Activated naive CD4-positive, alpha-beta T cell treated with anti-CD3 and anti-CD28 coated beads for 36 hours (primary cell): ENCODE measurements around the gene SOS2. TPM values are rescaled to one million over a fixed set of nuclear protein-coding genes. Genes with fewer than 3 reads are reported as not detected.

Experiments used
- CTCF ChIA-PET: fragments of 350-600 bp; sonication (Branson Sonifier 250); formaldehyde crosslinking; loops from one replicate; lab custom pipeline; 2021; ENCODE audit warnings: antibody characterized with exemption; lab: Charles Lee
- DNase-seq: peaks from one replicate; pipeline ENCODE4 v3.0.0-alpha.2; 2020
- H3K27ac Mint-ChIP-seq: one replicate; pipeline ENCODE4 v1.8.0; 2021; ENCODE audit warnings: mild to moderate bottlenecking, mixed read lengths
- H3K27me3 Mint-ChIP-seq: one replicate; pipeline ENCODE4 v1.8.0; 2021; ENCODE audit warnings: low read depth, mixed read lengths
- H3K36me3 Mint-ChIP-seq: one replicate; pipeline ENCODE4 v1.8.0; 2021; ENCODE audit warnings: low read depth, mixed read lengths
- H3K4me1 Mint-ChIP-seq: one replicate; pipeline ENCODE4 v1.8.0; 2021; ENCODE audit warnings: low read depth, mixed read lengths
- H3K4me3 Mint-ChIP-seq: one replicate; pipeline ENCODE4 v1.8.0; 2021; ENCODE audit warnings: mild to moderate bottlenecking, moderate library complexity, mixed read lengths
- H3K9me3 Mint-ChIP-seq: one replicate; pipeline ENCODE4 v1.8.0; 2021; ENCODE audit warnings: mixed read lengths
- intact Hi-C: fragments of 100-400 bp; cut with micrococcal nuclease; formaldehyde crosslinking; loops from one replicate; pipeline ENCODE4 v1.15.1; 2023
- total RNA-seq, 2 experiments: library from RNA; stranded (reverse); gene quantifications; one replicate each; pipeline ENCODE4 v1.2.3, GENCODE V29; 2021

The SOS2 gene
- 10 to 100 TPM; 20.3 to 22.1 TPM for total RNA-seq

- H3K36me3 Mint-ChIP-seq: peaks cover 5% of the 10 kb centered on the region
These were observed at the start of gene SOS2 for GRCh38 chr14:50231475-50232275. Gene SOS2 (minus strand): TSS chr14:50231578. CDS start chr14:50231283, 295 bp downstream.

GRCh38 chr14:50272498-50272897, 41.1 kb upstream of the SOS2 start:
- DNase-seq: no peak
- peaks cover 11% of the 10 kb centered on the region for H3K36me3 Mint-ChIP-seq
- intact Hi-C loops: no loop called here
- H3K27ac Mint-ChIP-seq: no peak overlapping the region
- H3K9me3 Mint-ChIP-seq: no peaks in the 10 kb centered on the region
- H3K4me3 Mint-ChIP-seq: no peak overlapping the region
- H3K27me3 Mint-ChIP-seq: no peaks in the 10 kb centered on the region
- CTCF ChIA-PET: no interaction called here
- H3K4me1 Mint-ChIP-seq: no peaks in the 10 kb centered on the region

More at GRCh38 chr14:50231475-50232275, at the start of gene SOS2:
- DNase-seq: peak; percentile 83
- Mint-ChIP-seq H3K27me3 (no peaks in the 10 kb centered on the region), H3K4me1 (peaks cover 33% of the 10 kb centered on the region), H3K4me3 (peak within 1 kb of the TSS; percentile 76), H3K9me3 (peaks cover 6% of the 10 kb centered on the region), H3K27ac (peak within 1 kb of the TSS; percentile 87)
- intact Hi-C loops: loop anchor here (1.0 to 10.0 kb wide), 12 partner anchors 301 to 1421 kb away; partner anchors contain the start of genes DNAAF2, FRMD6, MAP4K5 and NEMF
- CTCF ChIA-PET: interaction anchor here (0.6 to 0.7 kb wide), 2 partner anchors 72 to 286 kb away, joined by 3 read pairs; no protein-coding TSS in a partner anchor

- no peak for DNase-seq
- CTCF ChIA-PET: interaction anchor here (0.8 kb wide), 1 partner anchor 78 kb away, joined by 3 read pairs; no protein-coding TSS in a partner anchor
- Mint-ChIP-seq H3K36me3 (peaks cover 9% of the 10 kb centered on the region), H3K4me1 (no peaks in the 10 kb centered on the region), H3K4me3 (no peak overlapping the region), H3K9me3 (no peaks in the 10 kb centered on the region), H3K27me3 (no peaks in the 10 kb centered on the region), H3K27ac (no peak overlapping the region)
- intact Hi-C loops: no loop called here
These were observed 39.6 kb upstream of the SOS2 start for GRCh38 chr14:50270932-50271331.

GRCh38 chr14:50265029-50265428, 33.7 kb upstream of the SOS2 start:
- Mint-ChIP-seq H3K27me3 (no peaks in the 10 kb centered on the region), H3K4me3 (no peak overlapping the region), H3K9me3 (no peaks in the 10 kb centered on the region), H3K4me1 (no peaks in the 10 kb centered on the region), H3K27ac (no peak overlapping the region), H3K36me3 (peaks cover 15% of the 10 kb centered on the region)
- intact Hi-C loops: no loop called here
- CTCF ChIA-PET: no interaction called here
- no peak for DNase-seq

- Mint-ChIP-seq H3K4me1 (no peaks in the 10 kb centered on the region), H3K4me3 (no peak overlapping the region), H3K36me3 (peaks cover 9% of the 10 kb centered on the region), H3K9me3 (no peaks in the 10 kb centered on the region), H3K27me3 (no peaks in the 10 kb centered on the region), H3K27ac (no peak overlapping the region)
- CTCF ChIA-PET: no interaction called here
- intact Hi-C loops: no loop called here
- DNase-seq: no peak
These were observed 31.9 kb upstream of the SOS2 start for GRCh38 chr14:50263321-50263720.

- H3K9me3 Mint-ChIP-seq: no peaks in the 10 kb centered on the region
- no peaks in the 10 kb centered on the region for H3K4me1 Mint-ChIP-seq
- no peaks in the 10 kb centered on the region for H3K27me3 Mint-ChIP-seq
- no peak for DNase-seq
- CTCF ChIA-PET: interaction anchor here (0.7 kb wide), 1 partner anchor 47 kb away, joined by 3 read pairs; no protein-coding TSS in a partner anchor
- no peak overlapping the region for H3K4me3 Mint-ChIP-seq
- peaks cover 8% of the 10 kb centered on the region for H3K36me3 Mint-ChIP-seq
- intact Hi-C loops: no loop called here
- no peak overlapping the region for H3K27ac Mint-ChIP-seq
These were observed 31.5 kb upstream of the SOS2 start for GRCh38 chr14:50262865-50263264.

- CTCF ChIA-PET: interaction anchor here (1.2 to 1.3 kb wide), 3 partner anchors 12 to 144 kb away, joined by 3 to 4 read pairs (median 3); partner anchors contain the start of gene VCPKMT
- Mint-ChIP-seq H3K9me3 (no peaks in the 10 kb centered on the region), H3K27me3 (no peaks in the 10 kb centered on the region), H3K4me1 (no peaks in the 10 kb centered on the region), H3K27ac (no peak overlapping the region), H3K4me3 (no peak overlapping the region), H3K36me3 (peaks cover 7% of the 10 kb centered on the region)
- intact Hi-C loops: loop anchor here (1.0 kb wide), 1 partner anchor 144 kb away; the partner anchor contains the start of gene VCPKMT
- DNase-seq: peak; percentile 43
These were observed 29.1 kb upstream of the SOS2 start for GRCh38 chr14:50260511-50260910.

GRCh38 chr14:50260072-50260471, 28.7 kb upstream of the SOS2 start:
- Mint-ChIP-seq H3K9me3 (no peaks in the 10 kb centered on the region), H3K27ac (no peak overlapping the region), H3K27me3 (no peaks in the 10 kb centered on the region), H3K4me3 (no peak overlapping the region), H3K36me3 (peaks cover 5% of the 10 kb centered on the region), H3K4me1 (no peaks in the 10 kb centered on the region)
- CTCF ChIA-PET: interaction anchor here (0.6 to 1.3 kb wide), 6 partner anchors 11 to 514 kb away, joined by 3 to 4 read pairs (median 3); partner anchors contain the start of gene VCPKMT
- intact Hi-C loops: loop anchor here (1.0 kb wide), 1 partner anchor 144 kb away; the partner anchor contains the start of gene VCPKMT
- DNase-seq: no peak

- no peaks in the 10 kb centered on the region for H3K27me3 Mint-ChIP-seq
- H3K27ac Mint-ChIP-seq: no peak overlapping the region
- no peaks in the 10 kb centered on the region for H3K4me1 Mint-ChIP-seq
- CTCF ChIA-PET: no interaction called here
- no peaks in the 10 kb centered on the region for H3K9me3 Mint-ChIP-seq
- no peak for DNase-seq
- intact Hi-C loops: no loop called here
- no peak overlapping the region for H3K4me3 Mint-ChIP-seq
- H3K36me3 Mint-ChIP-seq: peaks cover 12% of the 10 kb centered on the region
These were observed 26.4 kb upstream of the SOS2 start for GRCh38 chr14:50257732-50258131.

- Mint-ChIP-seq H3K36me3 (peaks cover 16% of the 10 kb centered on the region), H3K4me3 (no peak overlapping the region), H3K4me1 (no peaks in the 10 kb centered on the region), H3K9me3 (no peaks in the 10 kb centered on the region), H3K27ac (no peak overlapping the region), H3K27me3 (no peaks in the 10 kb centered on the region)
- no peak for DNase-seq
- CTCF ChIA-PET: no interaction called here
- intact Hi-C loops: no loop called here
These were observed 22.9 kb upstream of the SOS2 start for GRCh38 chr14:50254248-50254647.

- CTCF ChIA-PET: interaction anchor here (1.3 kb wide), 2 partner anchors 10 to 11 kb away, joined by 3 read pairs; no protein-coding TSS in a partner anchor
- no peaks in the 10 kb centered on the region for H3K9me3 Mint-ChIP-seq
- no peak overlapping the region for H3K27ac Mint-ChIP-seq
- no peaks in the 10 kb centered on the region for H3K27me3 Mint-ChIP-seq
- DNase-seq: no peak
- H3K36me3 Mint-ChIP-seq: peaks cover 19% of the 10 kb centered on the region
- no peaks in the 10 kb centered on the region for H3K4me1 Mint-ChIP-seq
- intact Hi-C loops: no loop called here
- H3K4me3 Mint-ChIP-seq: no peak overlapping the region
These were observed 17.9 kb upstream of the SOS2 start for GRCh38 chr14:50249136-50249775.

- no peak for DNase-seq
- no peak overlapping the region for H3K4me3 Mint-ChIP-seq
- H3K27me3 Mint-ChIP-seq: no peaks in the 10 kb centered on the region
- H3K9me3 Mint-ChIP-seq: no peaks in the 10 kb centered on the region
- peaks cover 5% of the 10 kb centered on the region for H3K36me3 Mint-ChIP-seq
- intact Hi-C loops: no loop called here
- no peak overlapping the region for H3K27ac Mint-ChIP-seq
- CTCF ChIA-PET: interaction anchor here (1.7 kb wide), 1 partner anchor 11 kb away, joined by 3 read pairs; no protein-coding TSS in a partner anchor
- H3K4me1 Mint-ChIP-seq: no peaks in the 10 kb centered on the region
These were observed 15.9 kb upstream of the SOS2 start for GRCh38 chr14:50247245-50247644.
